NT2/D1 (cell line): Measurements from ENCODE around the gene SLIT1.

Experiments
- DNase-seq: peaks from one replicate; pipeline ENCODE4 v3.0.0-alpha.2; 2011; ENCODE audit warnings: low read depth, low spot score
- H3K27me3 ChIP-seq: 2 replicates; pipeline ENCODE4 v1.6.0; 2011; ENCODE audit warnings: mild to moderate bottlenecking; ENCODE audit not compliant: insufficient read length, insufficient read depth
- H3K36me3 ChIP-seq: 2 replicates; pipeline ENCODE4 v1.6.1; 2011; ENCODE audit warnings: mild to moderate bottlenecking, low read length, mixed read lengths; ENCODE audit not compliant: insufficient read depth, insufficient read length
- H3K4me1 ChIP-seq: 2 replicates; pipeline ENCODE4 v1.5.1; 2011; ENCODE audit not compliant: insufficient read depth, insufficient read length
- H3K4me3 ChIP-seq: 2 replicates; pipeline ENCODE4 v1.5.1; 2011; ENCODE audit warnings: low read depth; ENCODE audit not compliant: insufficient read length
- H3K9ac ChIP-seq: 2 replicates; pipeline ENCODE4 v1.6.0; 2011; ENCODE audit warnings: low read depth; ENCODE audit not compliant: insufficient read length
- H3K9me3 ChIP-seq: 2 replicates; pipeline ENCODE4 v1.5.1; 2011; ENCODE audit warnings: mild to moderate bottlenecking, low read length; ENCODE audit not compliant: insufficient read depth
- SUZ12 ChIP-seq: IDR thresholded peaks from 2 replicates; pipeline ENCODE4 v1.6.1; 2011; ENCODE audit not compliant: insufficient read length, insufficient read depth; ENCODE audit errors: extremely low read depth
- YY1 ChIP-seq: IDR thresholded peaks from 2 replicates; pipeline ENCODE4 v1.6.1; 2011; ENCODE audit not compliant: insufficient read length, insufficient read depth
- ZNF274 ChIP-seq: IDR thresholded peaks from 2 replicates; pipeline ENCODE4 v1.6.1; 2011; ENCODE audit warnings: mild to moderate bottlenecking, low read depth, low read length

The SLIT1 gene

GRCh38 chr10:97042716-97043562 lies 142.8 kb downstream of the SLIT1 start:
- Histone ChIP-seq H3K27me3 (no peaks in the 10 kb centered on the region), H3K9ac (no peak overlapping the region), H3K36me3 (no peaks in the 10 kb centered on the region), H3K4me3 (no peak overlapping the region), H3K4me1 (peaks cover 3% of the 10 kb centered on the region), H3K9me3 (no peaks in the 10 kb centered on the region)
- no peak for TF ChIP-seq SUZ12
- TF ChIP-seq YY1: no peak
- TF ChIP-seq ZNF274: no peak
- no peak for DNase-seq

- Histone ChIP-seq H3K4me3 (no peak overlapping the region), H3K9me3 (no peaks in the 10 kb centered on the region), H3K36me3 (no peaks in the 10 kb centered on the region), H3K27me3 (no peaks in the 10 kb centered on the region), H3K4me1 (peaks cover 3% of the 10 kb centered on the region), H3K9ac (no peak overlapping the region)
- TF ChIP-seq ZNF274 (no peak), YY1 (no peak), SUZ12 (no peak)
- no peak for DNase-seq
Measured at GRCh38 chr10:97042081-97042480, 143.7 kb downstream of the SLIT1 start.

- H3K4me1 ChIP-seq: peaks cover 3% of the 10 kb centered on the region
- H3K9ac ChIP-seq: no peak overlapping the region
- TF ChIP-seq ZNF274 (no peak), SUZ12 (no peak), YY1 (no peak)
- H3K9me3 ChIP-seq: no peaks in the 10 kb centered on the region
- DNase-seq: no peak
- no peaks in the 10 kb centered on the region for H3K27me3 ChIP-seq
- no peaks in the 10 kb centered on the region for H3K36me3 ChIP-seq
- no peak overlapping the region for H3K4me3 ChIP-seq
Measured at GRCh38 chr10:97040706-97041105, 145.1 kb downstream of the SLIT1 start.

- Histone ChIP-seq H3K9me3 (no peaks in the 10 kb centered on the region), H3K27me3 (no peaks in the 10 kb centered on the region), H3K9ac (no peak overlapping the region), H3K4me3 (no peak overlapping the region), H3K4me1 (peaks cover 7% of the 10 kb centered on the region), H3K36me3 (no peaks in the 10 kb centered on the region)
- no peak for DNase-seq
- no peak for TF ChIP-seq SUZ12
- TF ChIP-seq YY1: no peak
- TF ChIP-seq ZNF274: no peak
Measured at GRCh38 chr10:97040248-97040584, 145.5 kb downstream of the SLIT1 start.

GRCh38 chr10:97039538-97040247 lies 146.1 kb downstream of the SLIT1 start:
- TF ChIP-seq YY1 (no peak), SUZ12 (no peak), ZNF274 (no peak)
- Histone ChIP-seq H3K4me3 (no peak overlapping the region), H3K9ac (no peak overlapping the region), H3K9me3 (no peaks in the 10 kb centered on the region), H3K36me3 (no peaks in the 10 kb centered on the region), H3K27me3 (no peaks in the 10 kb centered on the region), H3K4me1 (peaks cover 7% of the 10 kb centered on the region)
- no peak for DNase-seq

GRCh38 chr10:97038688-97039087 lies 147.1 kb downstream of the SLIT1 start:
- Histone ChIP-seq H3K4me1 (peaks cover 7% of the 10 kb centered on the region), H3K9ac (no peak overlapping the region), H3K9me3 (no peaks in the 10 kb centered on the region), H3K36me3 (no peaks in the 10 kb centered on the region), H3K4me3 (no peak overlapping the region), H3K27me3 (no peaks in the 10 kb centered on the region)
- no peak for TF ChIP-seq YY1
- no peak for TF ChIP-seq SUZ12
- TF ChIP-seq ZNF274: no peak
- no peak for DNase-seq

GRCh38 chr10:97037365-97038361 lies 148.1 kb downstream of the SLIT1 start:
- no peaks in the 10 kb centered on the region for H3K27me3 ChIP-seq
- H3K9me3 ChIP-seq: no peaks in the 10 kb centered on the region
- no peaks in the 10 kb centered on the region for H3K36me3 ChIP-seq
- H3K9ac ChIP-seq: no peak overlapping the region
- no peak for TF ChIP-seq ZNF274
- peak; percentile 73 for DNase-seq
- H3K4me1 ChIP-seq: peaks cover 7% of the 10 kb centered on the region
- no peak overlapping the region for H3K4me3 ChIP-seq
